Activated naive CD8-positive, alpha-beta T cell (primary cell): ENCODE measurements around the gene LRRC75A.

Experiments used
- H3K27ac Mint-ChIP-seq: one replicate; pipeline ENCODE4 v1.8.0; 2021; ENCODE audit warnings: mixed read lengths
- H3K27me3 Mint-ChIP-seq: one replicate; pipeline ENCODE4 v1.8.0; 2021; ENCODE audit warnings: mixed read lengths
- H3K36me3 Mint-ChIP-seq: one replicate; pipeline ENCODE4 v1.8.0; 2021; ENCODE audit warnings: mixed read lengths
- H3K4me1 Mint-ChIP-seq: one replicate; pipeline ENCODE4 v1.8.0; 2021; ENCODE audit warnings: low read depth, mixed read lengths
- H3K4me3 Mint-ChIP-seq: one replicate; pipeline ENCODE4 v1.8.0; 2021; ENCODE audit warnings: mild to moderate bottlenecking, mixed read lengths
- H3K9me3 Mint-ChIP-seq: one replicate; pipeline ENCODE4 v1.8.0; 2021; ENCODE audit warnings: low read depth, mixed read lengths

Gene LRRC75A

DNA sequence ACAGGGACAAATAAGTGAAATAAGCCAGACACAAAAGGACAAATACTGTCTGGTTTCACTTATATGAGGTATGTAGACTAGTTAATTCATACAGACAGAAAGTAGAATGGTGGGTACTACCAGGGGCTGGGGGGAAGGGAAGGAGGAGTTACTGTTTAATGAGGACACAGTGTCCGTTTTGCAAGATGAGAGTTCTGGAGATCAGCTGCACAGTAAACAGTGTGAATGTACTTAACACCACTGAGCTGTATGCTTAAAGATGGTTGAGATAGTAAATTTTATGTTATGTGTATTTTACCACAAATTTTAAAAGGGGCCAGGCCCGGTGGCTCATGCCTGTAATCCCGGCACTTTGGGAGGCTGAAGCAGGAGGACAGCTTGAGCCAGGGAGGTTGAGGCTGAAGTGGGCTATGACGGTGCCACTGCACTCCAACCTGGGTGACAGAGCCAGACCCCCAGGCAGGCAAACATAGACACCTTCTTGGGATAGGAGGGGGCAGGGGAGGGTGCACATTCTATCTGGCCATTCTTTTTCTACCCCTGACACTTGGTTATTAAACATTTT, 23.5 kb downstream of the LRRC75A start:
- Mint-ChIP-seq H3K4me3 (no peak overlapping the region), H3K27me3 (no peaks in the 10 kb centered on the region), H3K36me3 (no peaks in the 10 kb centered on the region), H3K4me1 (no peaks in the 10 kb centered on the region), H3K27ac (no peak overlapping the region), H3K9me3 (no peaks in the 10 kb centered on the region)

- H3K27ac Mint-ChIP-seq = no peak overlapping the region
- no peaks in the 10 kb centered on the region for H3K9me3 Mint-ChIP-seq
- H3K4me1 Mint-ChIP-seq = no peaks in the 10 kb centered on the region
- no peaks in the 10 kb centered on the region for H3K36me3 Mint-ChIP-seq
- H3K27me3 Mint-ChIP-seq = no peaks in the 10 kb centered on the region
- H3K4me3 Mint-ChIP-seq = no peak overlapping the region
These were observed 24.1 kb downstream of the LRRC75A start for GRCh38 chr17:16467886-16468285.

GRCh38 chr17:16467044-16467443, 24.9 kb downstream of the LRRC75A start:
- Mint-ChIP-seq H3K27ac (no peak overlapping the region), H3K27me3 (no peaks in the 10 kb centered on the region), H3K4me1 (no peaks in the 10 kb centered on the region), H3K4me3 (no peak overlapping the region), H3K9me3 (no peaks in the 10 kb centered on the region), H3K36me3 (no peaks in the 10 kb centered on the region)

DNA sequence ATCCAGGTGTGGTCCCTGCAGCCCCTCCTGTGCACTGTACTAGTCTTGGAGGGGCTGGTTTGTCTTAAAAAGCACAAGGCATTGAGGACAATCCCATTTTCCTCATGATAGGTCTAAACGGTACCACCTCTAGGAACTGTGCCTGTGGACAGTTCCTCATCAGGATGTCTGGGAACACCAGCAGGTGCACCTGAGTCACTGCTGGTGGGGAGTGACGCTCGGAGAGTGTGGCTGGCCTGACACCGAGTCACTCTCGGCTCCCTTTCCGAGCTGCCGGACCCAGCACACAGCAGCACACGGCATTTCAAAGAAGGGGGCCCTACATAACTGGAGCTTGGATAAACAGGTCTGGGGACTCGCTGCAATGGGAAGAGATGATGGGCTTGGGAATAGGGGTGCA, 25.6 kb downstream of the LRRC75A start:
- no peaks in the 10 kb centered on the region for H3K27me3 Mint-ChIP-seq
- no peak overlapping the region for H3K4me3 Mint-ChIP-seq
- H3K27ac Mint-ChIP-seq = no peak overlapping the region
- H3K4me1 Mint-ChIP-seq = no peaks in the 10 kb centered on the region
- no peaks in the 10 kb centered on the region for H3K36me3 Mint-ChIP-seq
- H3K9me3 Mint-ChIP-seq = no peaks in the 10 kb centered on the region

DNA sequence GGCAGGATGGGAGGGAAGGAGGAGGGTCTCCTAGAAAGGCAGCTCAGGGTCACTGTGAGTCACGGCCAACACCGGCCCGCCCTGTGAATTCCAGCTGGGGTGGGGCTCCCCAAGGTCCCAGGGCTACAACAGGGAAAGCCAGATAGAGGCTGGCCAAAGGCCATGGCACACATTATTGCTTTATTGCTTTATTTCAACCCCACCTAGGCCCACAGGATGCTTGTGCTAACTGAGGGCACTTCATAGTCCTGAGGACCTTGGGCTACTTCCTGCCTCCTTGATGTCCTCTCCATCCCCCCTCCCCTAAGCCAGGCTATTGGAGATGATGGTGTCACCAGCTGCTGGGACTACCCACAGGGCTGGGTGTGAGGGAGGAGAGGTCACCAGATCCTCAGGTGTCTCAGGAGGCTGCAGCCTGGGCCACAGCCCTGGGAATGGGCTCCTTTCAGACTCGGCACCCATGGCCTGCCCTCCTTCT, 26.1 kb downstream of the LRRC75A start:
- H3K36me3 Mint-ChIP-seq = no peaks in the 10 kb centered on the region
- H3K9me3 Mint-ChIP-seq = no peaks in the 10 kb centered on the region
- H3K27ac Mint-ChIP-seq = no peak overlapping the region
- H3K4me1 Mint-ChIP-seq = no peaks in the 10 kb centered on the region
- no peaks in the 10 kb centered on the region for H3K27me3 Mint-ChIP-seq
- H3K4me3 Mint-ChIP-seq = no peak overlapping the region

DNA sequence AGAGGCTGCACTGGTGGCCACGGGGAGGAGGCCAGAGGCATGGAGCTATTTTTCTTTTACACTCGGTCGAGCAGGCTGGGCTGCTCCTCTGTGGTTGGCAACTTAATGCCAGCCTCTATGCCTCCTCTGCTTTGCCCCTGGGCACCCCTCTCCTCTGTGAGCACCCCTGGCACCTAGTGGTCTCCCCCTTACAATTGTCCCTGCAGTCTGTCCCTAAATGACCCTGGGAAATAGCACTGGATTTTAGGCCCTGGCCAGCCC, 27.0 kb downstream of the LRRC75A start:
- no peaks in the 10 kb centered on the region for H3K9me3 Mint-ChIP-seq
- H3K4me1 Mint-ChIP-seq = no peaks in the 10 kb centered on the region
- H3K27me3 Mint-ChIP-seq = no peaks in the 10 kb centered on the region
- no peak overlapping the region for H3K27ac Mint-ChIP-seq
- H3K36me3 Mint-ChIP-seq = no peaks in the 10 kb centered on the region
- no peak overlapping the region for H3K4me3 Mint-ChIP-seq

DNA sequence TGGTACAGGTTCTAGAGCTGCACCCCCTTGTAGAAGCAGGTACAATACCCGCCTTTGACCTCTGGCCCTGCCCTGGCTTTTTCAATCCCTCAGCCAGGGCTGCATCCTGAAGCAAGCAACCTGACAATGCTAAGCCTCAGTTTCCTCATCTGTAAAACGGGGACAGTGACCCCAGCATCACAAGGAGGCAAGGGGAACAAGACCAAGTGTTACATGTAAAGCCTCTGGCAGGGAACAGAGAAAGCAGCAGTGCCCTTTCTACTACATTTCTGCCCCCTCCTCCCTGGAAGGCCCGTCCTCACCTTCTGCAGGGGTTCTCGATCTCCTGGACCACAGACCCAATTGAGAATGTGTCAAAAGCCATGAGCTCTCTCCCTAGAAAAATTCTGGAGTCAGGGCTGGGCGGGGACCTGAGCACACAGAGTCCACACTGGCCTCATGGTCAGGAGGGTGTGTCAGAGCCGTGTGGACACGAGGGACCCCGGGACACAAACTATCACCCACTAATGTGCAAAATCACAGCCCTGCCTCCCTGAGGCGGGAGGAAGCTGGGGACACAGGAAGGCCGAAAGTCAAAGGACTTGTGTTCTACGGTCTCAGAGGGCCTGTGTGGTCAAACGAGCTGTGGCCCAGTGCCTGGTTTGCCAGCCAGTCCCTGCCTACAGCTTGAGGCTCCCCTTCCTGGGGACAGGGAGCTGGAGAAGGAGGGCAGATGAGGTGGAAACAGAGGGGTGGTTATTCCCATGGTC, 27.5 kb downstream of the LRRC75A start:
- no peak overlapping the region for H3K27ac Mint-ChIP-seq
- no peaks in the 10 kb centered on the region for H3K4me1 Mint-ChIP-seq
- no peak overlapping the region for H3K4me3 Mint-ChIP-seq
- H3K36me3 Mint-ChIP-seq = no peaks in the 10 kb centered on the region
- H3K27me3 Mint-ChIP-seq = no peaks in the 10 kb centered on the region
- H3K9me3 Mint-ChIP-seq = no peaks in the 10 kb centered on the region

GRCh38 chr17:16463358-16464302, 28.4 kb downstream of the LRRC75A start:
- H3K27ac Mint-ChIP-seq = no peak overlapping the region
- H3K4me3 Mint-ChIP-seq = no peak overlapping the region
- no peaks in the 10 kb centered on the region for H3K27me3 Mint-ChIP-seq
- H3K36me3 Mint-ChIP-seq = peaks cover 2% of the 10 kb centered on the region
- no peaks in the 10 kb centered on the region for H3K4me1 Mint-ChIP-seq
- no peaks in the 10 kb centered on the region for H3K9me3 Mint-ChIP-seq

- Mint-ChIP-seq H3K9me3 (no peaks in the 10 kb centered on the region), H3K27me3 (no peaks in the 10 kb centered on the region), H3K4me1 (no peaks in the 10 kb centered on the region), H3K4me3 (no peak overlapping the region), H3K36me3 (peaks cover 2% of the 10 kb centered on the region), H3K27ac (no peak overlapping the region)
These were observed 29.7 kb downstream of the LRRC75A start for GRCh38 chr17:16462070-16462864.

DNA sequence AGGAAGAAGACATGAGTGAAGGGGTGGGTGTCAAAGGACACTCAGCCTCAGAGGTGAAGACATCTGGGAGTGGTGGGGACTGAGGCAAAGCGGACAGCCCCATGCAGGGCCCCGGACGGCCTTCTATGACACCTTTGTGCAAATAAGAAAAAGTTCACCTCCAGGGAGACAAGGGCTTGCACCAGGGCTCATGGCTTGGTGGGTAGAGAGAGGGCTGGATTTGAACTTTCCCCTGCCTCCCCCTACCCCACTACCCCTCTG, 30.5 kb downstream of the LRRC75A start:
- H3K4me1 Mint-ChIP-seq = no peaks in the 10 kb centered on the region
- no peak overlapping the region for H3K4me3 Mint-ChIP-seq
- H3K36me3 Mint-ChIP-seq = peaks cover 2% of the 10 kb centered on the region
- H3K27me3 Mint-ChIP-seq = no peaks in the 10 kb centered on the region
- no peak overlapping the region for H3K27ac Mint-ChIP-seq
- no peaks in the 10 kb centered on the region for H3K9me3 Mint-ChIP-seq

DNA sequence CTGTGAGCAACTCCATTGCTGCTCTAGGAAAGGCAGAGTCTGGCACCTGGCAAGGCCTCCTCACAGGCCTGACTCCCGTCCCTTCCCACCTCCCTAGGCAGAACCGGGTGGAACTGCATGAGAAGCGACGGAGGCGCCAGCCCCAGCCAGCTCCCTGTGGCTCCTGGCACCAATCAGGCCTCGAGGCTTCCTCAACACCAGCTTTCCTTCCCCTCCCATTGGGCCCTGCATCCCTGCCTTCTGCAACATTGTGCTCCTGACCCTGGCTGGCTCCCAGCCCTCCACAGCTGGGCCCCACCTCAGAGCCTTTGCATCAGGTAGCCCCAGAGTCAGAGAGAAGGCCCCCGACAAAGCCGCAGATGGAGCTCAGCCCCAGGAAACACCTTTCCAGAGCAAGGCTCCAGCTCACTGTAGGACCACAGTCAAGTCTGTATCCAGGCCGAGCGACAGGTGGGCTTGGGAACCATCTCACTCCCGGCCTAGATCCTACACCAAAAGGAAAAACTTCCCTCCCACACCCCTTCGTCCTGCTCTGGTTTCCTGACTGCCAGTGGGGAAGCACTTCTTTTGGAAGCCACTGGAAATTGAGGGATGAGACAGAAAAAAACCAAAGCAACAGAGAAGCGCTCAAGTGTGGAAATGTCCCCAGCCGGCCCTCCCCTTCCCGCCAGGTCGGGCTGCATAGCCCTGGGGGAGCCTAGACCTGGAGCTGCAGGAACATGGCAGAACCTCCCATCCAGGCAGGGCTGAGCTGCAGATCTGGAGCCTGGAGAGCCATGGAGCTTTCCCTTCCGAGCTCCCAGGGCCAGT, 31.0 kb downstream of the LRRC75A start:
- H3K36me3 Mint-ChIP-seq = peaks cover 2% of the 10 kb centered on the region
- H3K9me3 Mint-ChIP-seq = no peaks in the 10 kb centered on the region
- H3K27ac Mint-ChIP-seq = no peak overlapping the region
- no peak overlapping the region for H3K4me3 Mint-ChIP-seq
- no peaks in the 10 kb centered on the region for H3K4me1 Mint-ChIP-seq
- H3K27me3 Mint-ChIP-seq = no peaks in the 10 kb centered on the region

DNA sequence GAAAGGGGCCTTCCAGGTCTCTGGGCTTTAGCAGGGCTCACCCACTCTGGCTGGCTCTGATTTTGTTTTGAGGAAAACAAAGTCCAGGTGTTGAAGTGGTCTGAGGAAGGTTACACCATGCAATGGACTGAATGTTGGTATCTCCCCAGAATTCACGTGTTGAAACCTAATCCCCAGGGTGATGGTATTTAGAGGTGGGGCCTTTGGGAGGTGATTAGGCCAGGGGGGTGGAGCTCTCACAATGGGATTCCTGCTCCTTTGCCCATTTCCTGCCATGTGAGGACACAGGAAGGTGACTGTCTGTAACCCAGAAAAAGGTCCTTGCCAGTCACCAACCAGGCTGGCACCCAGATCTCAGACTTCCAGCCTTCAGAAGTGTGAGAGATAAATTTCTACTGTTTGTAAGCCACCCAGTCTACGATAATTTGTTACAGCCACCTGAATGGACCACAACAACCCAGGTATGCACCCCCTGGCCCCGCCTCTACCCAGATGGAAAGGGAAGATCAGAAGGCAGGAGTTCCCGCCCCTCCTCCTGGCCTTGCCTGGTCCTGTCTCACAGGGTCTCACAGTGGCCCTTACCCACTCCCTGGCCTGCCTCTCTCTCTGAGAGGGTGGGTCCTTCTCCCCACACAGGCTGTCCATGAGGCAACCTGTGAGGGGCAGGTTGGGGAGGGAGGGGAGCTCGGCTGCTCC, 32.0 kb downstream of the LRRC75A start:
- Mint-ChIP-seq H3K36me3 (peaks cover 2% of the 10 kb centered on the region), H3K9me3 (no peaks in the 10 kb centered on the region), H3K4me1 (no peaks in the 10 kb centered on the region)

DNA sequence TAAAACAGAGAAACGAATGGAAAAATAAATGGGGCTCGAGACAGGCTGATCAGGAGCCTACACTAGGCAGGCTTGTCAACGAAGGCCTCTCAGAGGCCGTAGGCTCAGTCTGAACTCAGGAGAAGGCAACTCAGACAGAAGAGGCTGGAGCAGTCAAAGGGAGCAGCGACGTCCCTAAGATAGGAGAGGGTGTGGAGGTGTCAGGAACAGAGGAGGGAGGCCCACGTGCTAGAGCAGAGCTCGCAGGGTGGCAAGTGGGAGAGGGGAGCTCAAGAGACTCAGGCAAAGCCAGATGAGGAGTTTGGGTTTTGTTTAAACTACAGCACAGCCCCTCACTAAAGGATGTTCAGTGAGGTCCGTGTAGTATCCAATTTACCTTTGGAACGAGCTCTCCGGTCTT, 32.7 kb downstream of the LRRC75A start:
- H3K36me3 Mint-ChIP-seq = peaks cover 2% of the 10 kb centered on the region
- no peaks in the 10 kb centered on the region for H3K9me3 Mint-ChIP-seq
- no peak overlapping the region for H3K4me3 Mint-ChIP-seq
- H3K27ac Mint-ChIP-seq = no peak overlapping the region
- H3K27me3 Mint-ChIP-seq = no peaks in the 10 kb centered on the region
- no peaks in the 10 kb centered on the region for H3K4me1 Mint-ChIP-seq

More for the DNA sequence above, 32.0 kb downstream of the LRRC75A start:
- Mint-ChIP-seq H3K4me3 (no peak overlapping the region), H3K27ac (no peak overlapping the region), H3K27me3 (no peaks in the 10 kb centered on the region)
